Measurements from ENCODE around the gene ADNP2.

Gene ADNP2

GRCh38 chr18:80172056-80172455 lies 63.0 kb downstream of the ADNP2 start:
- no peak for DNase-seq (ENCODE audit: low read depth)

- DNase-seq (ENCODE audit: low read depth) = no peak
These were observed 64.0 kb downstream of the ADNP2 start for GRCh38 chr18:80173060-80173459.

- DNase-seq (ENCODE audit: low read depth) = no peak
These were observed 66.6 kb downstream of the ADNP2 start for GRCh38 chr18:80175451-80176204.

- no peak for DNase-seq (ENCODE audit: low read depth)
These were observed 67.4 kb downstream of the ADNP2 start for GRCh38 chr18:80176334-80177073.

- no peak for DNase-seq (ENCODE audit: low read depth)
These were observed 68.1 kb downstream of the ADNP2 start for GRCh38 chr18:80177128-80177527.

GRCh38 chr18:80178935-80179818 lies 70.1 kb downstream of the ADNP2 start:
- DNase-seq (ENCODE audit: low read depth) = no peak

GRCh38 chr18:80179857-80180558 lies 70.9 kb downstream of the ADNP2 start:
- DNase-seq (ENCODE audit: low read depth) = no peak

- no peak for DNase-seq (ENCODE audit: low read depth)
These were observed 71.9 kb downstream of the ADNP2 start for GRCh38 chr18:80180778-80181564.

- no peak for DNase-seq (ENCODE audit: low read depth)
These were observed 72.8 kb downstream of the ADNP2 start for GRCh38 chr18:80181642-80182461.

- no peak for DNase-seq (ENCODE audit: low read depth)
These were observed 73.8 kb downstream of the ADNP2 start for GRCh38 chr18:80182855-80183254.

GRCh38 chr18:80183273-80184050 lies 74.4 kb downstream of the ADNP2 start:
- DNase-seq (ENCODE audit: low read depth) = no peak

- DNase-seq (ENCODE audit: low read depth) = no peak
These were observed 75.2 kb downstream of the ADNP2 start for GRCh38 chr18:80184243-80184772.

GRCh38 chr18:80185545-80185944 lies 76.5 kb downstream of the ADNP2 start:
- no peak for DNase-seq (ENCODE audit: low read depth)

- DNase-seq (ENCODE audit: low read depth) = no peak
These were observed 79.0 kb downstream of the ADNP2 start for GRCh38 chr18:80187956-80188642.

GRCh38 chr18:80188643-80189530 lies 79.8 kb downstream of the ADNP2 start:
- no peak for DNase-seq (ENCODE audit: low read depth)

- no peak for DNase-seq (ENCODE audit: low read depth)
These were observed 80.4 kb downstream of the ADNP2 start for GRCh38 chr18:80189531-80189865.

All from GM04503 (cell line).